Natural killer cell treated with Interleukin-12 subunit alpha and Interleukin-12 subunit beta and Interleukin-15 and Interleukin-18, amount 100 ng/mL, for 72 hours (primary cell): ENCODE results near the gene KIFAP3. TPM values are rescaled to one million over a fixed set of nuclear protein-coding genes. Genes with fewer than 3 reads are reported as not detected.
"Not testable (repeated sequence)": the region's sequence is repeated elsewhere in the genome, so short reads cannot be mapped to it uniquely, and the experiment has no call there.

Experiments
- ATAC-seq, 2 donors: fragments of 150-1000 bp; cut with Tn5 transposase in 1 of 2; sonication (Bioruptor Pico), chemical (Tn5 transposase) in 1 of 2; 2 replicates each; pipeline ENCODE4 v1.10.0; 2021
- DNase-seq: peaks from one replicate; pipeline ENCODE4 v3.0.0; 2022; ENCODE audit warnings: low spot score
- H3K27ac Mint-ChIP-seq, 2 donors: 1 replicate in 1 of 2; 2 replicates in 1 of 2; pipeline ENCODE4 v1.8.0; 2022; ENCODE audit warnings: mixed read lengths in 2 of 2, mild to moderate bottlenecking in 1 of 2, moderate library complexity in 1 of 2
- H3K27me3 Mint-ChIP-seq, 2 donors: 1 replicate in 1 of 2; 2 replicates in 1 of 2; pipeline ENCODE4 v1.8.0; 2022; ENCODE audit warnings: mixed read lengths in 2 of 2
- H3K36me3 Mint-ChIP-seq: one replicate; pipeline ENCODE4 v1.8.0; 2022; ENCODE audit warnings: mixed read lengths
- H3K4me1 Mint-ChIP-seq, 2 donors: 1 replicate in 1 of 2; 2 replicates in 1 of 2; pipeline ENCODE4 v1.8.0; 2022; ENCODE audit warnings: low read depth in 2 of 2, mixed read lengths in 2 of 2, mild to moderate bottlenecking in 1 of 2
- H3K4me3 Mint-ChIP-seq: one replicate; pipeline ENCODE4 v1.8.0; 2022; ENCODE audit warnings: mixed read lengths
- H3K9me3 Mint-ChIP-seq: 2 replicates; pipeline ENCODE4 v1.8.0; 2022; ENCODE audit warnings: mixed read lengths
- total RNA-seq, 2 donors: library from RNA; stranded (reverse); gene quantifications; one replicate each; pipeline ENCODE4 v1.2.3, GENCODE V29; 2022

Gene KIFAP3
- total RNA-seq, result 10 to 100 TPM; 33.6 to 38.3 TPM

DNA sequence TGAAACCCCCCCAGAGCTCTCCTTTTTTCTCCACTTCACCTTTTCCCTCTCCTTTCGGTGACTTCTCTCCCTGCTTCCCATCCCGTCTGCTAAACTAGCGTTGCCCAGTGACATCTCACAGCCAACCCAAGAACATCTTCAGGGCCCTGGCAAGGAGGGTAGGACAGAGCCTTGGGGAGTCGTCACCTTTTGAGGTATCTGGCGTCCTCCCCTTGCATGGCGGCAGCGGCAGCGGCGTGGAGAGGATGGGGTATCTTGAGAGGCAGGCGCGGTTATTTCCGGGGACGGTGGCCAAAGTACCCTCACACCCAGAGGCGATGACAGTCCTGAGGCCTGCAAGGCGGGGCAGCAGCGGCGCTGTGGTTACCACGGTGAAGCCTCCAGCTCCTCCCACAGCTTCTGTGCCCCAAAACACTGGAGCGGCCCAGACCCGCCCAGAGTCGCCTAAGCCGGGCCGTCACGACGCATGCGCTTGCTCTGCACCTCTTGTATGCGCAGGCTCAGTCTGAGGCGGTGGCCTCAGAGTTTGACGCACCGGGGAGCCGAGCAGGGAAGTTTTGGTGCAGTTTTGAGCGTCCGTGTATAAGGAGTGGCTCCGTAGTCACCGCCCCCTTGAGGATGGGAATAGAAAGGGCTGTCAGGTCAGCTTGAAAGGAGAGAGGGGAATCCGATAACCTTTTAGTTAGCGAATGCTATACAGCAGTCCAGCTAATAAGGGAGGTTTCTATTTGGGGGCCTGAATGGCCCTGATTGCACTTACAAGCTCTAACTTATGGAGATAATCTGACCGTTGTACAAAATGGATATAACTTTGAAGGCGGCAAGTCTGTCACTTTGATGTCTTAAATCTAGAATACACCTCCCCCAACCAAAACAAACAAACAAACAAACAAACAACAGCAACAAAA lies at the start of gene KIFAP3:
TSS of gene KIFAP3 (minus strand) at position 446 of the 908 bp plus-strand sequence. CDS start at position 218, 228 bp downstream.
- no peaks in the 10 kb centered on the region for H3K27me3 Mint-ChIP-seq
- peaks cover 43 to 52% of the 10 kb centered on the region in 2 donors for H3K4me1 Mint-ChIP-seq
- H3K9me3 Mint-ChIP-seq, result peaks cover 4% of the 10 kb centered on the region
- ATAC-seq, result peak; percentile 100
- peak within 1 kb of the TSS; percentile 96 to 99 for H3K27ac Mint-ChIP-seq
- peak; percentile 99 for DNase-seq
- peak within 1 kb of the TSS; percentile 99 for H3K4me3 Mint-ChIP-seq
- peaks cover 12% of the 10 kb centered on the region for H3K36me3 Mint-ChIP-seq

DNA sequence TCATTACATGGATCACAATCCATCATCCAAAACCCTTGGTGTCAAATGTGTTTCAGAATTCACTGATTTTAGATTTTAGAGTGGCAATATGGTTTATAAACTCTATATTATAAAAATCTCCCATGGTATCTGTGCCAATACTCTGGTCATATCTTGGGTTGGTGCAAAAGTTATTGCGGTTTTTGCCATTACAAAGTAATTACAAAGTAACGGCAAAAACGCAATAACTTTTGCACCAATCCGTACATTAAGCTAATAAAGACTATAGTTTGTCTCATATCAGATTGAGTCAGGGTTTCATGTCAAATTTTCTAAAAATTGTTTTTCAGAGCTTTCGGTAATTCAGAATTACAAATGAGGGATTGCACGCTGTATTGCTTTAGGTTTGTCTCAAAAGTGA lies 47.9 kb upstream of the KIFAP3 start:
- Mint-ChIP-seq H3K27me3 (peaks cover 24 to 37% of the 10 kb centered on the region in 2 donors), H3K36me3 (peaks cover 7% of the 10 kb centered on the region), H3K27ac (no peak overlapping the region), H3K4me3 (no peak overlapping the region), H3K4me1 (no peaks in the 10 kb centered on the region), H3K9me3 (no peaks in the 10 kb centered on the region)
- ATAC-seq, result no peak
- DNase-seq, result no peak

DNA sequence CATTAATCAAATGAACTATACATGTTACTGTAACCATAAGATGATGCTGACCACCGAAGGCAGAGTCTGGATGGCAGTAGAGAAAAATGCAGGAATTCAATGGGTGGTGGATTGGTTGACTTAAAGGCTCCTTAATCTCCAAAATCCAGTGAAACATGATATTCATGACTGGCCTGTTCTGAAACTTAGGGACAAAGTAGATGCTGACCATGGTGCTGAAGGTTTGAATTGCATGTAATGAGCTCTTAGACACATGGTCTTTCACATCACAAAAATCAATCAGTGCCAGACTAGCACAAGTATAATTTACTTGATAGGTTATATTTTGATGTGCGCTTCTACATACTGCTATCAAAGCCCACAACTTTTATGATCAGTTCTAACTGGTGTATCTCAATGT lies 40.4 kb upstream of the KIFAP3 start:
- H3K9me3 Mint-ChIP-seq, result no peaks in the 10 kb centered on the region
- H3K27me3 Mint-ChIP-seq, result peaks cover 36 to 38% of the 10 kb centered on the region in 2 donors
- DNase-seq (no peak), ATAC-seq (no peak)
- no peak overlapping the region for H3K4me3 Mint-ChIP-seq
- peaks cover 16% of the 10 kb centered on the region for H3K36me3 Mint-ChIP-seq
- H3K4me1 Mint-ChIP-seq, result no peaks in the 10 kb centered on the region
- H3K27ac Mint-ChIP-seq, result no peak overlapping the region

DNA sequence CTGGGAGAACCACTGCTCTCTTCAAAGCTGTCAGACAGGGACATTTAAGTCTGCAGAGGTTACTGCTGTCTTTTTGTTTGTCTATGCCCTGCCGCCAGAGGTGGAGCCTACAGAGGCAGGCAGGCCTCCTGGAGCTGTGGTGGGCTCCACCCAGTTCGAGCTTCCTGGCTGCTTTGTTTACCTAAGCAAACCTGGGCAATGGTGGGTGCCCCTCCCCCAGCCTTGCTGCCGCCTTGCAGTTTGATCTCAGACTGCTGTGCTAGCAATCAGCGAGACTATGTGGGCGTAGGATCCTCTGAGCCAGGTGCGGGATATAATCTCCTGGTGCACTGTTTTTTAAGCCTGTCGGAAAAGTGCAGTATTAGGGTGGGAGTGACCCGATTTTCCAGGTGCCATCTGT lies 38.6 kb upstream of the KIFAP3 start:
- DNase-seq, H3K27ac Mint-ChIP-seq, H3K9me3 Mint-ChIP-seq, H3K4me1 Mint-ChIP-seq, ATAC-seq, H3K4me3 Mint-ChIP-seq: not testable (repeated sequence)
- Mint-ChIP-seq H3K27me3 (peaks cover 21% of the 10 kb centered on the region in 2 donors), H3K36me3 (peaks cover 16% of the 10 kb centered on the region)

DNA sequence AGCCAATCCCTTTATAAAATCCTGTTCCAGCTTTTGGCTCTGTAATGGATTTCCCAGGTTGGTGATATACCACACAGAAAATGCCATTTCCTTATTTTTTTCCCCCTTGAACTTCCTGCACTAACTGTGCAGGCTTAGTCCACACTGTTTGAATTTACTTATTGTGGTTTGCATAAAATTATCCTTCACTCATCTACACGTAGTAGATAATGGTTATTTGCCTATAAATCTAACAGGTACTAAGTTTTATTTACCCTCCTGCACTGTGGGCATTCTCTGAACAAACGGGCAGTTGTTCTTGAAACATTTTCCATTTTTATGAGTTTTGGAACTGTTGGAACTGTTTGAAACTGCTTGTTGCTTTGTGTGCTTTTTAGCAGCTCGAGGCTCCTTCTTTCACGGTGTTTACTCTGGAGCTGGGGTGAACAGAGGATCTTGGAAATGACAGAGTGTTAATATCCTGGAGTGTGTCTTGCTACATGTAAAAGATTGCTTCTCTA lies 23.0 kb upstream of the KIFAP3 start:
- peaks cover 4% of the 10 kb centered on the region for H3K9me3 Mint-ChIP-seq
- H3K36me3 Mint-ChIP-seq, result no peaks in the 10 kb centered on the region
- DNase-seq (no peak), ATAC-seq (no peak)
- H3K27me3 Mint-ChIP-seq, result peaks cover 29 to 58% of the 10 kb centered on the region in 2 donors
- no peak overlapping the region for H3K27ac Mint-ChIP-seq
- no peaks in the 10 kb centered on the region for H3K4me1 Mint-ChIP-seq
- no peak overlapping the region for H3K4me3 Mint-ChIP-seq

DNA sequence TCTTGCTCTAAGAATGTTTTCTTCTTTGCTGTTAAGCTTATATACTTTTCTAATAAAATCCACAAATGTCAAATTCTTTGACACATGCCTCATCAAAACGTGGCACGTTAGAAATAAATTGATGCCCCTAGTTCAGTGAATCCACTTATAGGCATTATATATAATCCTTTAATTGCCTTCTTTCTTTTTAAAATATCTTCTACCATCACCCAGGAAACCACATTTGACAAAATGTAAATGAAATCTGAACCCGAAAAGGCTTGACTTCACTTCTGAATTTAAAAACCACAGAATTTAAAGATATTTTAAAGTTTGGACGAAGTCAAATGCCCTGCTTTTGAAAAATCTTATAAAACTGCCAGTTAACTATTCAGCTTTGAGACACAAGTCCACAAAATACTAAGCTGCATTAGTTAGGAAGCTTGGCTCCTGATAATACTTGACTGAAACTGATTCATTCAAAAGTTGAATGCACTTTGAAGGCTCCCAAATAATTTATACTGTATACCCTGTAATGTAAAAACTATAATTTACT lies 22.4 kb upstream of the KIFAP3 start:
- no peak for ATAC-seq
- peaks cover 29 to 51% of the 10 kb centered on the region in 2 donors for H3K27me3 Mint-ChIP-seq
- no peak overlapping the region for H3K4me3 Mint-ChIP-seq
- no peaks in the 10 kb centered on the region for H3K36me3 Mint-ChIP-seq
- no peaks in the 10 kb centered on the region for H3K4me1 Mint-ChIP-seq
- H3K9me3 Mint-ChIP-seq, result peaks cover 4% of the 10 kb centered on the region
- DNase-seq, result no peak
- no peak overlapping the region for H3K27ac Mint-ChIP-seq

DNA sequence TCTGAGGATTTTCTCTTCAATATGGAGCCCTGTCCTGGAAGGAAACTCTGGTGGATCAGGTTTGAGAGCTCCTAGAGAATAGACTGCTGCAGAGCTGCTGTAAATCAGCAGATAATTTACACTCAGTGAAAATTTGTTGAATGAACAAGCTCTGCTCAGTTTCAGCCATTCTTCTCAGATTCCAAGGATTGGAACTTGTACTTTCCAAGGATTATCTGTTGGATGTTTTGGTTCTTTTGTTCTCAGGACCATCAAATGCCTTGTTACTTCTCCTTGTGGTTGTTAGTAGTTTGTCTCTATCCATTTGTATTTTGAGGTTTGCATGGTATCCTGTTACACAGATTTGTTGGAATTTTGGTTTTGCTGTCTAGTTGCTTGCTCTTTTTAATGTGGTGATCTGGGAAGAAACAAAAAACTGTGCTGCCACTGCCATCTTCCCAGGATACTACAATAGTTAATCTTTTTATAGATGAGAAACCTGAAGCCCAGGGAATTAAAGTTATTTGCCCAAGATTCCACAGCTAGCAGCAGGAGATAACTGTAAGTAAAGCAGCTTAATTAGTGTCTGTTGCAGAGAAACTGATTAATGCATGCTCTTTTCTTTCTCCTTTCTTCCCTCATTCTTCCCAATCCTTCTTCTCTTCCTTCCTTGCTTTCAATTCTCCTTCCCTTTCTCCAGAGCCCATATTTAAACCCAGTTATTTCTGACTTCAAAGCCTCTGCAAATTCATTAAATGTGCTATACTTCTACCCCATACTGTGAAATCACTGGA lies 21.7 kb upstream of the KIFAP3 start:
- no peak for ATAC-seq
- Mint-ChIP-seq H3K9me3 (peaks cover 4% of the 10 kb centered on the region), H3K27me3 (peaks cover 32 to 46% of the 10 kb centered on the region in 2 donors), H3K4me3 (no peak overlapping the region), H3K36me3 (no peaks in the 10 kb centered on the region), H3K4me1 (no peaks in the 10 kb centered on the region), H3K27ac (no peak overlapping the region)
- no peak for DNase-seq

DNA sequence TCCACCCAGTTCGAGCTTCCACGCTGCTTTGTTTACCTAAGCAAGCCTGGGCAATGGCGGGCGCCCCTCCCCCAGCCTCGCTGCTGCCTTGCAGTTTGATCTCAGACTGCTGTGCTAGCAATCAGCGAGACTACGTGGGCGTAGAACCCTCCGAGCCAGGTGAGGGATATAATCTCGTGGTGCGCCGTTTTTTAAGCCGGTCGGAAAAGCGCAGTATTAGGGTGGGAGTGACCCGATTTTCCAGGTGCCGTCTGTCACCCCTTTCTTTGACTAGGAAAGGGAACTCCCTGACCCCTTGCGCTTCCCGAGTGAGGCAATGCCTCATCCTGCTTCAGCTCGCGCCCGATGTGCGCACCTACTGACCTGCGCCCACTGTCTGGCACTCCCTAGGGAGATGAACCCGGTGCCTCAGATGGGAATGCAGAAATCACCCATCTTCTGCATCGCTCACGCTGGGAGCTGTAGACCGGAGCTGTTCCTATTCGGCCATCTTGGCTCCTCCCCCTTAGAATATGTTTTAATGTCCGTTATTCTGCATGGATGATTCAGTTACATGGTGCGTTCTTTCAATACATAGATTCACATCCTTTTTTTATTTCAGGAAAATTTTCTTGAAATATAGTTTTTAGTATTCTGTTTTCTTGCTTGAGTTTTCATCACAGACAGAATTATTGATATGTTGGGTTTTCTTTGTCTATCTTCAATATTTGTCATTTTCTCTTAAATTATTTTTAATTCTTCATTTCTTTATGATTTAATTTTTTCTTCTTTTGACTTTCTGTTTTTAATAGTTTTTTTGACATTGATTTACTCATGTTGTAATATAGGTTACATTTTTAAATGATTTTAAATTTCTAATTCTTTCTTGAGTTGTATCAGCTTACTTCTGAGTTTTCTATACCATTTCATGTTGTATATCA lies 20.5 kb upstream of the KIFAP3 start:
- H3K4me3 Mint-ChIP-seq, DNase-seq, H3K9me3 Mint-ChIP-seq, H3K4me1 Mint-ChIP-seq, H3K36me3 Mint-ChIP-seq, H3K27ac Mint-ChIP-seq, ATAC-seq: not testable (repeated sequence)
- peaks cover 31 to 41% of the 10 kb centered on the region in 2 donors for H3K27me3 Mint-ChIP-seq

DNA sequence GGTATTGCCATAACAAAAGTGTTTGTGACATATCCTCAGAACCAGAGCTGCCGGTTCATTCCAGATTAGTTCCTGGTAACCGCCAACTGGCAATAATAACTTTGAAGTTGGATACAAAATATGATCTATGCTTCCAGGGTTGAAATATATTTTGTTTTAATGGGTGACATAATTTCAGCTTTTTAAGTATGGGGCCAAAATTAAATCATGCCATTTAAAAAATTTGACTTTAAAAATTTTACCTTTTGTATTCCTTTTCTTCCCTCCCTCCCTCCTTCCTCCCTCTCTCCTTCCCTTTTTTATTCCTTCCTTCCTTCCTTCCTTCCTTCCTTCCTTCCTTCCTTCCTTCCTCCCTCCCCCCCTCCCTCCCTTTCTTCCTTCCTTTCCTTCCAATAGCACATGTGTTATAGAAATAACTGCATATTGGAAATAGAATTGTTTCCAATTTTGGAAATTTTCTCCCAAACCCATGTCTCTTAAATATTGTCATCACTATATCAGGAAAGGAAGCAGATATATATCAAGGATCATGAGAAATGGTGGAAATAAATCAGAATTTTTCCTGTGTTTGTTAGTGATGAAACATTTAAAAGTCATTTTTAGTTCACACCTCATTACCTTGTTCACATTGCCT lies 12.0 kb upstream of the KIFAP3 start:
- DNase-seq, result no peak
- Mint-ChIP-seq H3K9me3 (no peaks in the 10 kb centered on the region), H3K27me3 (peaks cover 11 to 20% of the 10 kb centered on the region in 2 donors), H3K27ac (no peak overlapping the region), H3K36me3 (no peaks in the 10 kb centered on the region), H3K4me1 (no peaks in the 10 kb centered on the region), H3K4me3 (no peak overlapping the region)
- ATAC-seq, result no peak

DNA sequence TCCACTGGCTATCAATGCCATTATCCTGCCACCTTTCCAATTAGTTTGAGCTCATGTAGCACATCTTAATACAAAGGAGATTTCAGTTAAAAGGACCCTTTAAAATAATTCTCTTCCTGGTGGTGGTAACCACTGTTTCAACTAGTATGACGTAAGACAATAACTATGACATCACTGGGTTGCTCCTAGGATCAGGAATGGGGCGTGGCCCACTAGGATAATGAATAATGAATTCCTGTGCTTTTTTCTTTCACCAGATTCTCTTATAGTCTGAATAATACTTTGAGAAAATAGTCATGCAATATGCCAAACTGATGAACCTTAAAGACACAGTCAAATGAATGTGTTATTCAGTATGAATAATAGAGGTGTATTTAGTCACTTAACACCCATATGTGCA lies 10.6 kb upstream of the KIFAP3 start:
- no peaks in the 10 kb centered on the region for H3K9me3 Mint-ChIP-seq

DNA sequence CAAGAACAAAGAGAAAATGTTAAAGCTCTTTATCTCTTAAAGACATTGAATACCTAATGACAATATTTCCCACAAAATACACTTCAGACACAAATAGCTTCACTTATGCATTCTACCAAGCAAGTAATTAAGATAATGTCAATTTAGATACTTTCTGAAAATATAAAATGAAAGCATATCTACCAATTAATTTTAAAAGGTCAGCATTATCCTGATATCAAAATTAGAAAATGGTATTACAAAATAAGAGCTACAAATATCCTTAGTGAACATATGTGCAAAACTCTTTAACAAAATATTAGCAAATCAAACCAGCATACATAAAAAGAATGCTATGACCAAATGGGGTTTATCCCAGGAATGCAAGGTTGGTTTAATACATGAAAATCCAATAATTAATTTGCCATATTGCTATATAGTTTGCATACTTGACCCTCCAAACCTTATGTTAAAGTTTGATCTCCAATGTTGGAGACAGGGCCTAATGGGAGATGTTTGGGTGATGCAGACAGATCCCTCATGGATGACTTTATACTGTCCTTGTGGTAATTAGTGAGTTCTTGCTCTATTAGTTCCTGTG lies 4.2 kb upstream of the KIFAP3 start:
- Mint-ChIP-seq H3K9me3 (peaks cover 4% of the 10 kb centered on the region), H3K4me1 (peaks cover 18 to 22% of the 10 kb centered on the region in 2 donors), H3K4me3 (no peak overlapping the region), H3K27me3 (peaks cover 5 to 6% of the 10 kb centered on the region in 2 donors), H3K36me3 (no peaks in the 10 kb centered on the region), H3K27ac (no peak overlapping the region)
- no peak for DNase-seq
- ATAC-seq, result no peak

More for the DNA sequence above, 10.6 kb upstream of the KIFAP3 start:
- Mint-ChIP-seq H3K27me3 (peaks cover 13 to 20% of the 10 kb centered on the region in 2 donors), H3K27ac (no peak overlapping the region), H3K4me1 (no peaks in the 10 kb centered on the region), H3K36me3 (no peaks in the 10 kb centered on the region), H3K4me3 (no peak overlapping the region)
- no peak for DNase-seq
- ATAC-seq, result no peak

DNA sequence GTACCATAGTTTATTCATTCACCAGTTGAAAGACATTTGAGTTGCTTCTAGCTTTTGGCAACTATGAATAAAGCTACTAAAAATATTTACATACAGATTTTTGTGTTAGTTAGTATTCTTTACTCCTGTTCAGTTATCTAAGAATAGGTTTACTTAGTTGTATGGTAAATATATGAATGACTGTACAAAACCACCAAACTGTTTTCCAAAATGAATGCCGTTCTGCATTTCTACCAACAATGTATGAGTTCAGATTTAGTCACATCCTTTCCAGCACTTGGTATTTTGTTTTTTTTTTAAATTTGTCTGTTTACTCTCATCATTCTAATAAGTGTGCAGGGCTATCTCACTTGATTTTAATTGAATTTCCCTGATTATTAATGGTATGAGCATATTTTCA lies 3.4 kb upstream of the KIFAP3 start:
- H3K27ac Mint-ChIP-seq, result no peak overlapping the region
- peaks cover 23 to 27% of the 10 kb centered on the region in 2 donors for H3K4me1 Mint-ChIP-seq
- no peak for ATAC-seq
- H3K36me3 Mint-ChIP-seq, result no peaks in the 10 kb centered on the region
- no peak for DNase-seq
- no peak overlapping the region for H3K4me3 Mint-ChIP-seq
- H3K27me3 Mint-ChIP-seq, result peaks cover 0 to 4% of the 10 kb centered on the region in 2 donors
- H3K9me3 Mint-ChIP-seq, result peaks cover 4% of the 10 kb centered on the region
